ENCODE measurements around the gene AGL.
A peak's percentile ranks its signal among the peaks of the same experiment; 100 is the strongest.
"Not testable (repeated sequence)": the region's sequence is repeated elsewhere in the genome, so short reads cannot be mapped to it uniquely, and the experiment has no call there.

The AGL gene

DNA sequence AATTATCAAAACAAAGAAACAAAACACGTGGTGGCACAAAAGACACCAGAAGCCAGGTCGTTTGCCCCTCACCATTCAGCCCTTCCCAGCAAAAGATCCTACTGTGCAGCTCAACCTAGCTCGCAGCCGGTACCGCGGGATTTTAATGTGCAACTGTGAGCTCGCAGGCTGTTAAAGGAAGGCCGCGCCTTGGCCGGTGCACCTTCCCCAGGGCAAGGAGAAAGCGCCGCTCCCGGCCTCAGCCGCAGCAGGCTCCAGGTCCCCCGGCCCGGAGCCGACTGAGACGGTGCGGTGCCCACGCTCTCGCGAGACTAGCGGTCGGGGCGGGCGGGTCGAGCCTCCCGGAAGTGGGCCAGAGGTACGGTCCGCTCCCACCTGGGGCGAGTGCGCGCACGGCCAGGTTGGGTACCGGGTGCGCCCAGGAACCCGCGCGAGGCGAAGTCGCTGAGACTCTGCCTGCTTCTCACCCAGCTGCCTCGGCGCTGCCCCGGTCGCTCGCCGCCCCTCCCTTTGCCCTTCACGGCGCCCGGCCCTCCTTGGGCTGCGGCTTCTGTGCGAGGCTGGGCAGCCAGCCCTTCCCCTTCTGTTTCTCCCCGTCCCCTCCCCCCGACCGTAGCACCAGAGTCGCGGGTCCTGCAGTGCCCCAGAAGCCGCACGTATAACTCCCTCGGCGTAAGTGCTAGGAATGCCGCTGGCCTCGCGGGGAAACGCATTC is at the start of gene AGL:
TSS of gene AGL (plus strand) at position 618 of the 715 bp plus-strand sequence. CDS start 682 bp downstream, outside the sequence.
- peak; percentile 74 to 83 for DNase-seq (ENCODE audit: low read depth in 2 of 2)

- DNase-seq (ENCODE audit: low read depth in 2 of 2), result no peak
Observed at GRCh38 chr1:99801584-99801983, 48.6 kb upstream of the AGL start.

- DNase-seq (ENCODE audit: low read depth in 2 of 2), result no peak
Observed at GRCh38 chr1:99806882-99807281, 43.3 kb upstream of the AGL start.

DNA sequence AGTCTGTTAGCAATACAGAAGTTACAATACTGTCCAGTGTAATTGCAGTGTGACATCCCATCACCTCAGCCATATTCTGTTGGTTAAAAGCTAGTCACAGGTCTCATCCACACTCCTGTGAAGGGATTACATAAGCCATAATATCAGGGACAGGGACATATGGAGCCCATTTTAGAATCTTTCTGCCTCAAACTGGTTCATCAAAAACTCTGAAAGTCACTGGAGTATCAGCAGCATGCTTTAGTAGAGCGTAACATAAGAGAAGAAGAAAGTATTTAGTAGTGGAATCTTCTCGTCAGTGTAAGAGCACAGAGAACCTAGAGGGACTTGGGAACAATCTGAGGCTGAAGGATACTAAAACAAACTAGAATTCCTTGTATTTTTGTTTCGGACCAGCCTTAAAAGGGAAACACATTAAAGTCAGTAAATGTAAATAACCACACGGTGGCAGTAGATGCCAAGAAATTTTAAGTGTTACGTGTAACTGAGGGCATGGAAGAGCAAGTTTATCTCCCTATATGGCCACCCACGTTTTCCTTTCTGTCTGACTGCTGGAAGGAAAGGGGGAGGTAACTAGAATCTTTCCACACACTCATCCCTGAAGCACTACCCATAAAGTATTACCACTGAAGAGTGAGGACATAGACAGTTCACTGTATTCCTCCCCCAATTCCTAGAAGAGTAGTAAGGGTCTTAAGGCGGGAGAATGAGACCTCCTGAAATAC is 41.6 kb upstream of the AGL start:
- no peak for DNase-seq (ENCODE audit: low read depth in 2 of 2)

DNA sequence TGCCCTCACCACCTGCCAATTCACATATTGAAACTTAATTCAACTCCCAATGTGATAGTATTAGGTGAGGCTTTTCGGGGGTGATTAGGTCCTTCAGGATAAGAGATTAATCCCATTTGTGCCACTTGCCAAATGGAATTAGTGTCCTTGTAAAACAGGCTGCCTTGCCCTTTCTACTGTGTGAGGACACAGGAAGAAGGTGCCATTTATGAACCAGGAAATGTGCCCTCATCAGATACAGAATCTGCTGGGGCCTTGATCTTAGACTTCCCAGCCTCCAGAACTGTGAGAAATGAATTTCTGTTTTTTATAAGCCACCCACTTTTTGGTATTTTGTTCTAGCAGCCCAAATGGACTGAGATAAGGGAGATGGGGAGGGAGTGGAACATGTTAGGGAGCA is 39.1 kb upstream of the AGL start:
- no peak for DNase-seq (ENCODE audit: low read depth in 2 of 2)

GRCh38 chr1:99811747-99812146 is 38.4 kb upstream of the AGL start:
- no peak for DNase-seq (ENCODE audit: low read depth in 2 of 2)

GRCh38 chr1:99814373-99814900 is 35.7 kb upstream of the AGL start:
- no peak for DNase-seq (ENCODE audit: low read depth in 2 of 2)

DNA sequence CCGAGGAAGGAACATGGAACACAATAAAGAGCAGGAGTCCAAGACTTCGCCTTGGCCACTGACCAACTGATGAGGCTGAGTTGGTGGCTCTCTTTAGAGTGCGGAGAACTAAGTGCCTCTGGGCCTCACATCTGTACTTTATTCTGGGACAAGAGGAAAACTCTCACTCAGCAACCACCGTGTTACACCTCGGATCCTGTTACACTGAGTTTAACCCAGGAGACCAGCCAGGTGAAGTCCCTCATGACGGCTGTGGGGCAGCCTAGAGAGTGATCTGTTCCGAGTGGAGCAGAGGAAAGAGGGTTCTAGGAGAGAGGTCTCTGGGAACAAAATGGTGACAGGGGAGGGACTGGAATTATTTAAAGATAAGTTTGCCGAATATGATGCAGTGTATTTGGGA is 33.5 kb upstream of the AGL start:
- no peak for DNase-seq (ENCODE audit: low read depth in 2 of 2)

DNA sequence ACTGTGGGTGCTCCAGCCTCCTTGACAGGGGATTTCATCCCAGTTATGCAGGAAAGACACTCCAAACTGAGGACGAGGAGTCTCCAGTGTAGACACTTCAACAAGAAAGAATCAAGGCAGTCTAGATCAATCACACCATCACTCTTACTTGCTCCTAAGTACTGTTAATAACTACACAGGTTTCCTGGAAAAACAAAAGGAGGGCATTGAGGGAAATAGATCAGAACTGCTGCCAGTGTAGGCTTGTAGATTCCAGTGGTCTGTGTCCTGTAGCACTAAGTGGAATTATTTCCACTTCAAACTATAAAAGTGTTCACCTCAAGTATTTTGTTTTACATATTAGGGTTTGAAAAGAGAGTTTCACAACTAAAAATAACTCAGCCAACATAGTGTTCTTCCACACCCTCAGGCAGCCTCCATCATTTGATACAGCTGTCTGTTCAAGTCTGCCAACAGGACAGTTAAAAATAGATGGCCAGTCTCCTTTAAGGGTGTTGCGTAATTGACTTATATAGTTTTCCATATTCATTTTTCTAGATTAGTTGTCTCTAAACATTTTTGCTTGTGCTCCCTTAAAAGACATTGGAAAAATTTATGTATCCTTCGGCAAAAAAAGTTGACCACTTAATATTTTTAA is 32.0 kb upstream of the AGL start:
- no peak for DNase-seq (ENCODE audit: low read depth in 2 of 2)

DNA sequence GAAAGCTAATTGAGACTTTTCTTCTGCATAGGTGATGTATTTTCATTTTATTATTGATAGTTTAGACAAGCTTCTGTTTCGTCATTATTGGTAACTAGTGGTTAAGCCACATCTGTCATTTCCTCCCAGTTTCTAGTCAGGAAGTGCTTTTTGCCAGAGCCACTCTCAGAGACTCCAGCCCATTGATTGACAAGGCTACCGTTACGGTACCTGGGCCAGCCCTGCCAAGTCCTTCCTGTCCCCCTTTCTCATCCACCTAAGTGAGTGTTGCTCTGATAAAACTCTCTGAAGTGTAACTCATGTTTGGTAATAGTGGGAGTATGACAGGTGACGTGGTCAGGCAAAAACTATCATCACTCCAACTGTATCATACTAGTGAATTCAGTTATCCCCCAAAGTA is 29.6 kb upstream of the AGL start:
- DNase-seq (ENCODE audit: low read depth in 2 of 2), result no peak

DNA sequence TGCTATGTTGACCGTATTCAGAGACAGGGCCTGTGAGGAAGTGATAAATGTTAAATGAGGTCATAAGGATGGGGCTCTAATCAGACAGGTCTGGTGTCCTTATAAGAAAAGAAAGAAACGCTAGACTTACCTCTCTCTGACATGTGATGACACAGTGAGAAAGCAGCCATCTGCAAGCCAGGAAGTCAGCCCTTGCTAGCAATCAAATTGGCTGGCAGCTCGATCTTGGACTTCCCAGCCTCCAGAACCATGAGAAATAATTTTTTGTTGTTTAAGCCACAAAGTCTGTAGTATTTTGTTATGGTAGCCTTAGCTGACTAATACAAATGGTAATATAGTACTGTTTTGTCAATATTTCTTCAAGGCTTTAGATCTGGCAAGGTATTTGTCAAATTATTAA is 25.1 kb upstream of the AGL start:
- DNase-seq (ENCODE audit: low read depth in 2 of 2), result no peak

DNA sequence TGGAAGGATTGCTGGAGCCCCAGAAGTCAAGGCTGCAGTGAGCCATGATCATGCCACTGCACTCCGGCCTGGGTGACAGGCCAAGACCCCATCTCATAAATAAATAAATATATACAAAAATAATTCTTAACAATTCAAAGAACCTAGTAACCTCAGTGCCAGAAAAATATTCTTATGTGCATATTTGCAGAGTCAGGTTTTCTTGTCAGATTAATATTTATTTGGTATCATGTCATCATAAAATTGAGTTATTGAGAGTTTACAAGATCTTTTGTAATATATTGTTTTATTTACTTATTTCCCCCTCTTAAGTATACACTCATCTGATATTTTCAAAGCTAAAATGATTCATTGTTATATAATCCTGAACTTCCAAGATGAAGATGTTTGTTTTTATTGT is 24.5 kb upstream of the AGL start:
- no peak for DNase-seq (ENCODE audit: low read depth in 2 of 2)

DNA sequence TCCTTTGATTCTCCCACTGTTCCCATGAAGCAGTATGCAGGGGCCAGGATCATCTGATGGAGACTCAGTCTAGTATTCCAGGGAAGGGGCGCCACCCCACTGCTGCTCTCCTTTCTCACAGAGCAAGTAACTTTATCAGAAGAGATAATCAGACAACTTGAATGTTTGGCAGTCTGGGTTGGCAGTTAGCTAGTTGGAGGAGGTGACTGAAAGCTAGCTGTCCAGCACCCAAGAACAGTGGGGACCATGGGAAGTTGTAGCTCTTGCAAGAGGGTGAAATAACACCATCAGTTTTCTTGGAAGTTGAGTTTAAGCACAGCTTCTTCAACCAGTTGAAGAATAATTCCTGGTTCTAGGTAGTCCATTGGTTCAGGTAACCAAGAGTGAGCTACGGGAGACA is 22.2 kb upstream of the AGL start:
- no peak for DNase-seq (ENCODE audit: low read depth in 2 of 2)

- no peak for DNase-seq (ENCODE audit: low read depth in 2 of 2)
Observed at GRCh38 chr1:99829269-99829668, 20.9 kb upstream of the AGL start.

GRCh38 chr1:99833911-99834310 is 16.2 kb upstream of the AGL start:
- DNase-seq (ENCODE audit: low read depth in 2 of 2), result not testable (repeated sequence)

GRCh38 chr1:99836171-99837103 is 13.7 kb upstream of the AGL start:
- DNase-seq (ENCODE audit: low read depth in 2 of 2), result not testable (repeated sequence)

DNA sequence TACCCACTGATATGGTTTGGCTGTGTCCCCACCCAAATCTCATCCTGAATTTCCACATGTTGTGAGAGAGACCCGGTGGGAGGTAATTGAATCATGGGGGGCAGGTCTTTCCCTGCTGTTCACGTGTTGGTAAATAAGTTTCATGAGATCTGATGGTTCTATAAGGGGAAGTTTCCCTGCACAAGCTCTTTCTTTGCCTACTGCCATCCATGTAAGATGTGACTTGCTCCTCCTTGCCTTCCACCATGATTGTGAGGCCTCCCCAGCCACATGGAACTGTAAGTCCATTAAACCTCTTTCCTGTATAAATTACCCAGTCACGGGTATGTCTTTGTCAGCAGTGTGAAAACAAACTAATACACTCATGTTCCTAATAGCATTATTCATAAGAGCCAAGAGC is 9.8 kb upstream of the AGL start:
- DNase-seq (ENCODE audit: low read depth in 2 of 2), result not testable (repeated sequence)

DNA sequence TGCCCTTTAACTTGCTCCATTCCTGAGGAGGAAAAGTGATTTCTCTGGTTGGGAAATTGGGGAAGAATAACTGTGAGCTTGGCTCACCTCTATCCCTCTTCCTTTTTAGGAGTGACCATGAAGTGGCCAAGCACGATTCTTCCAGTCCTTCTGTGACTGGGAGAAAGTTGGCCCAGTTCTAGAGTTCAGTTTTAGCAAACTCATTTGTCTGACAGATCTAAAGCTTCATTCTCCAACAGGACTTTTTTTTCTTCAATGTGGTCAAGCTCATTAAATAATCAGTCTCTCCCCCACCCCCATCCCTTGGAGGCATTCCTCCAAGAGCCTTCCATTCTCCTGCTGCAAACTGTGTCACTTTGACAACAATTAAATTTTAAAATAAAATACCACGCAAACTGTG is 6.4 kb upstream of the AGL start:
- no peak for DNase-seq (ENCODE audit: low read depth in 2 of 2)

GRCh38 chr1:99845201-99845600 is 5.0 kb upstream of the AGL start:
- DNase-seq (ENCODE audit: low read depth in 2 of 2), result not testable (repeated sequence)

DNA sequence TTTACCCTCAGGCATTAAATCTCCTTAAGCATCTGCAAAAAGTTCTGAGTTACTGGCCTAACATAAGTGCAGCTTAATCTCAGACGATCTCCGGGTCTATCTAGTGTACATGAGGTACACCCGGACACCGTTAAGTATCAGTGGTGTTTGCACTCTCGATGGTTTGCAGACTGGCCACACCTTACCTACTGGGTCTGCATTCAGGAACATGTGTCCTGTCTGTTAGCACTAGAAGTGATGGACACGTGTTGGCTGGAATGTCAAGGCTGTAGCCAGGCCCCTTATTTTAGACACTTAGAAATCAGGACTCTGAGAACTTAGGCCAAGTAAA is 783 bp upstream of the AGL start:
- peak in 1 of 2 experiments; percentile 3 for DNase-seq (ENCODE audit: low read depth in 2 of 2)

- DNase-seq (ENCODE audit: low read depth in 2 of 2), result no peak
Observed at GRCh38 chr1:99850459-99851291, 514 bp downstream of the AGL start.
